ENCODE measurements around the gene CDH11.

DNA sequence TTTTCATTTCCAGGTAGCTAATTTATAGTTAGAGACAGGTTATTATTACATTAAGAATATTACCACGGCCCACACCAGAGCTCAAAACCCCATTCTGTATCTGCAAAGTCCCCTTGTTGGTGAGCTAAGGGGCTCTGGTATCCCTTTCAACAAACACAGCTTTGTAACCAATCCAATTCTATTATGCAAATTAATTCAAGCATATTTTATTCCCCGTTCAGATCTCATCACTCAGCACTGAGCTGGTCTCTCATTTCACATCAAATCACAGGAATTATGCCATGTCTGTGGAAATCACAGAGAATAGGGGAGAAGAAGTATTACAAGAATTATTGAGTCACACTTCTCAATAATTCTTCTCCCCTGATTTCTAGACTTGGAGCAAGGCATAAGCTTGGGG lies 111.7 kb downstream of the CDH11 start:
- TF ChIP-seq CTCF (IDR thresholded peaks at IDR 0.05 in 2 of 3, conservative IDR thresholded peaks at IDR 0.05 in 1 of 3; ENCODE audit: control insufficient read depth in 2 of 3, extremely low read depth in 1 of 3, insufficient read depth in 1 of 3, low read depth in 3 of 3, low read length in 3 of 3) = no peak
- no peak for TF ChIP-seq HCFC1 (IDR thresholded peaks at IDR 0.05; ENCODE audit: low read length)
- no peak for TF ChIP-seq EZH2 (IDR thresholded peaks at IDR 0.05; ENCODE audit: borderline replicate concordance, control insufficient read depth, low read depth, low read length)
- TF ChIP-seq CBX5 (IDR thresholded peaks at IDR 0.05; ENCODE audit: low read depth) = no peak
- no peak for TF ChIP-seq SMC3 (IDR thresholded peaks at IDR 0.05; ENCODE audit: borderline replicate concordance, low read length)
- TF ChIP-seq ZZZ3 (IDR thresholded peaks at IDR 0.05; ENCODE audit: control insufficient read depth, insufficient read length, low read depth) = no peak
- TF ChIP-seq CHD2 (IDR thresholded peaks at IDR 0.05; ENCODE audit: borderline replicate concordance, low read depth, low read length) = no peak

Measured in GM12878 (cell line).